HG03025 (cell line): ENCODE data around the gene SBK2.
"Not testable (repeated sequence)": the region's sequence is repeated elsewhere in the genome, so short reads cannot be mapped to it uniquely, and the experiment has no call there.

Experiments
- ATAC-seq: cut with Tn5 transposase; IDR thresholded peaks from one replicate; pipeline ENCODE4 v1.9.1; 2021; ENCODE audit warnings: mild to moderate bottlenecking, moderate library complexity; ENCODE audit not compliant: unreplicated experiment, low FRiP score

The SBK2 gene, protein sequence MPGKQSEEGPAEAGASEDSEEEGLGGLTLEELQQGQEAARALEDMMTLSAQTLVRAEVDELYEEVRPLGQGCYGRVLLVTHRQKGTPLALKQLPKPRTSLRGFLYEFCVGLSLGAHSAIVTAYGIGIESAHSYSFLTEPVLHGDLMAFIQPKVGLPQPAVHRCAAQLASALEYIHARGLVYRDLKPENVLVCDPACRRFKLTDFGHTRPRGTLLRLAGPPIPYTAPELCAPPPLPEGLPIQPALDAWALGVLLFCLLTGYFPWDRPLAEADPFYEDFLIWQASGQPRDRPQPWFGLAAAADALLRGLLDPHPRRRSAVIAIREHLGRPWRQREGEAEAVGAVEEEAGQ

DNA sequence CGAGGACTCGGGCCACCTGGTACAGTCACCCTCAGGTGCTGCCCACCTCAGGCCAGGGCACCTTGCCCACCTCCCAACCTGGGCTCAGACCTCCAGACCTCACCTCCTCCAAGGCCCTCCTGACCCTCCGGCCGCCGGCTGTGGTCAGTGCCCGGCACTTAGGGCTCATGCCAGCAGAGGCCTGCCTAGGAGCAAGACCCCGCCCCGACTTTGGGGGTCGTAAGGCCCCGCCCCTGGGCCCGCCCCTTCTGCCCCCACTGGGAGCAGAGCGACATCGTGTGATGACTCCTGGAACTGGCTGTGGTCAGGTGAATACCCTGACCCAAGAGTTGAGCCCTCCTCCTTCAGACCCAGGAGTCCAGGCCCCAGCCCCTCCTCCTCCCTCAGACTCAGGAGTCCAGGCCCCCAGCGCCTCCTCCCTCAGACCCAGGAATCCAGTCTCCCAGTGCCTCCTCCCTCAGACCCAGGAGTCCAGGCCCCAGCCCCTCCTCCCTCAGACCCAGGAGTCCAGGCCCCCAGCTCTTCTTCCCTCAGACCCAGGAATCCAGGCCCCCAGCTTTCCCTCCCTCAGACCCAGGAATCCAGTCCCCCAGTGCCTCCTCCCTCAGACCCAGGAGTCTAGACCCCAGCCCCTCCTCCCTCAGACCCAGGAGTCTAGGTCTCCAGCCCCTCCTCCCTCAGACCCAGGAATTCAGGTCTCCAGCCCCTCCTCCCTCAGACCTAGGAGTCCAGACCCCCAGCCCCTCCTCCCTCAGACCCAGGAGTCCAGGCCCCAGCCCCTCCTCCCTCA, at the start of gene SBK2:
SBK2 (minus strand) TSS at position 183 of the 790 bp plus-strand sequence. CDS start 839 bp downstream, outside the sequence.
- no peak for ATAC-seq

DNA sequence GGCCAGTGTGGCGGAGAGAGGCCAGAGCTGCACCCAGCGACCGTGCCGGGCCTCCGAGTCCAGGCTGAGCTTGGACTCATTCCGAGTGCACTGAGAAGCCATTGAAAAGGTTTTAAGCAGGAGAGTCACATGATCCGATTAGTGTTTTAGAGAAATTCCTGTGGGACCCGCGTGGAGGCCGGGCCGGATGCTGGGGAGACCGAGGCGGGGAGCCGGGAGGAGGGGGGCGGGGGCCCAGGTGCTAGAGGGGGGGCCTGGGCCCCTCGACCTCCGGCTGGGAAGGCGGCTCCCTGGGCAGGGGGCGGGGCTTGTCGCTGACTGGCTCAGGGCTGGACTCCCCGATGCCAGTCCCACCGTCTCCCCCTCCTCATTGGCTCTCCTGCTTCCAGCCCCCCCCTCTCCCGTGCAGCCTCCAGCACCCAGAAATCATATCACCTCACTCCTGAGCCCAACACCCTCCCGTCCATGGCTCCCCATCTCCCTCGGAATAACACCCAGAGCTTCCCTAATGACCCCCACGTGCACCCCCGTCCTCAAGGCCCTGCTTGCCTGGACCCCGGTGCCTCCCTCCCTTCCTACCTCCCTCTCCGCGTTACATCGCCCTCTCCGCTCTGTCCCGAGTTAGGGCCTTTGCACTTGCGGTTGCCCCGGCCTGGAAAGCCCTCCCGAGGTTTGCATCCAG, 48.9 kb upstream of the SBK2 start:
- ATAC-seq, result no peak

DNA sequence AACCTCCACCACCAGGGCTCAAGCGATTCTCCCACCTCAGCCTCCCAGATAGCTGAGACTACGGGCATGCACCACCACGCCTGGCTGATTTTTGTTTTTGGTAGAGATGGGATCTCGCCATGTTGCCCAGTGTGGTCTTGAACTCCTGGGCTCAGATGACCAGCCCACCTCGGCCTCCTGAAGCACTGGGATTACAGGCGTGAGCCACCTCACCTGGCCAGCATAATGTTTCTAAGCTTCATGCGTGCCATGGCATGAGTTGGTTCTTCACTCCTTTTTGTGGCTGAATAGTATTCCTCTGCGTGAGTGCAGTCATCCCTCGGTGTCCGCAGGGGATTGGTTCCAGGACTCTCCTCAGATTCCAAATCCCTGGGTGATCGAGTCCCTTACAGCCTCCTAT, 47.9 kb upstream of the SBK2 start:
- ATAC-seq, result no peak

DNA sequence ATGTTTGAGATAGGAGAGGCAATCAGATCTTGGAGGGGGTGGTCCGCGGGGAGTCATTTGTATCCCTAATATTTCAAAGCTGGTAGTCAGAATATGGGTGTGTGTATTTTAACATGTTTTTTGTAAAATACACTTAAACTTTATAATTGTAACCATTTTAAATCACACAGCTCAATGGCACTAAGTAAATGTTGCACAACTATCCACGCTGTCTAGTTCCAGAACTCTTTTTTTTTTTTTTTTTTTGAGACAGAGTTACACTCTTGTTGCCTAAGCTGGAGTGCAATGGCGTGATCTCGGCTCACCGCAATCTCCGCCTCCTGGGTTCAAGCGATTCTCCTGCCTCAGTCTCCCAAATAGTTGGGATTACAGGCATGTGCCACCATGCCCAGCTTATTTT, 47.0 kb upstream of the SBK2 start:
- not testable (repeated sequence) for ATAC-seq

DNA sequence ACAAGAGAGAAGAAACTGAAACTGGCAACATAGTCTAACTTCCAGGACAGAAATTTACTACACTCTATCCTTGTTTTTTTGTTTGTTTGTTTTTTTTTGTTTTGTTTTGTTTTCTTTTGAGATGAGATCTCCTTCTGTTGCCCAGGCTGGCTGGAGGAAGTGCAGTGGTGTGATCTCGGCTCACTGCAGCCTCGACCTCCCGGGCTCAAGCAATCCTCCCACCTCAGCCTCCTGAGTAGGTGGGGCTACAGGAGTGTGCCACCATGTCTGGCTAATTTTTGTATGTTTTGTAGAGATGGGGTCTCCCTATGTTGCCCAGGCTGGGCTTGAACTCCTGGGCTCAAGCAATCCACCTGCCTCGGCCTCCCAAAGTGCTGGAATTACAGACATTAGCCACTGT, 45.4 kb upstream of the SBK2 start:
- ATAC-seq, result not testable (repeated sequence)

DNA sequence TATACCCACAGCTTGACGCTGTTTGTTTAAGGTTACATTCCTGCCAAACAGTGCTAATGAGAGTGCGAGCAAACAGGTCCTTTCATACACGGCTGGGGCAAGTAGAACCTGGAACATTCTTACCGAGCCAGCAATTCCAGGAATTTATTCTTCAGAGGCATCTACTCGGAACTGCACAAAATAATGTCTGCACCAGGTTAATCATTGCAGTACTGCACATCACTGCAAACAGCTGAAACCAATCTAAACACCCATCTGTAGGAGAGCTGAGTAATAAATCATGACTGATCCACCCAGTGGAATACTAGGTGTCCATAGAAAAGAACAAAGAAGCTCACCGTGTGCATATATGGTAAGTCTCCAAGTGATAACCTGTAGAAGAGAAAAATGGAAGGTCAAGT, 44.9 kb upstream of the SBK2 start:
- ATAC-seq, result no peak

DNA sequence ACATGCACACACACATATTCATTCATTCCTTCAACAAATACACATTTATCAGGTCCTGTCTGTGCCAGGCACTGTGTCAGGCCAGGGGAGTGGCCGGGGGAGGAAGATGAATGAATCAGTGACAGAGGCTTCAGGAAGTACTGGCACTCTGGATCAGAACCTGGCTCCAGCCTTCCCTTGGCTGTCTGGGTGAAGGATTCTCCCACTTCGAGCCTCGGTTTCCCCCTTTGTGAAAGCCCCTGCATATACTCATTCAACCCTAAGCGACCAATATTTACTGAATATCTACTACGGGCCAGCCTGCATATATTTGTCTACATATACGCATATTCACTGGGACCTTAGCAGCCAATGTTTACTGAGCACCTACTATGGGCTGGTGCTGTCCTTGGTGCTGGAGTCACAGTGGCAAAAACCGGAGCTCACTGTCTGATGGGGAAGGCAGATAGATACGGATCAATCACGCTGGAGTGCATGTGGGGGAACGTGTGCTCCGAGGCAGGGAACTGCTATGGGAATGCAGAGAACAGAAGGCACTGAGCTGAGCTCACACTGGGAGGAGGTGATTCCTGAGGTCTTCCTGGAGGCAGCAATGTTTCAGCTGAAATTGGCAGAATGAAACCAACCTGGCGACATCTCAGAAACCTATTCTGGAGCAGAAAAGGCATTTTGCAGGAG, 44.4 kb upstream of the SBK2 start:
- no peak for ATAC-seq

DNA sequence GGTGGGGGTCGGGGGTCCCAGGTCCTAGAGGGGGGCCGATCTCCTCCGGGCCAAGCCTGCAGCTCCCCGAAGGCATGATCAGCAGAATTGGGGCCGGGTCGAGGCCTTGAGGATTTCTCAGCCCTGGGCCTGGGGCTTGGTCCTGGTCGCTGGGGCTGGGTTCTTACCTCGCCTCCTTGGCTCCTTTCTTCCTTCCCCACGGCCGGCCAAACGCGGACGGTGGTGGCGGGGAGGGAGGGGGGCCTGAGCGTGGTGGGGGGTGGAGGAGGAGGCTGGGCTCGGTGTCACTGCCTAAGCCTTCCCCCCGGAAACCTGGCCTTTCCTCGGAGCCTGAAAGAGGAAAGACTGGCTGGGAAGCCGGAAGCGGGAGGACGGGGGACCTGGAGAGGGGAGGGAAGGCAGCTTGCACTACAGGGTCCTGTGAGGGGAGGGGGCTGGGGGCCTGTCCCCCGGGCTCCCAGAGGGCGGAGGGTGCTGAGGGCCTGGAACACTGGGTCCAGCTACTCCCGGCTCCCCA, 43.8 kb upstream of the SBK2 start, which contains the start of gene ZNF579:
ZNF579 (minus strand) TSS at position 221 of the 517 bp plus-strand sequence. CDS start 1,209 bp downstream, outside the sequence.
- no peak for ATAC-seq

DNA sequence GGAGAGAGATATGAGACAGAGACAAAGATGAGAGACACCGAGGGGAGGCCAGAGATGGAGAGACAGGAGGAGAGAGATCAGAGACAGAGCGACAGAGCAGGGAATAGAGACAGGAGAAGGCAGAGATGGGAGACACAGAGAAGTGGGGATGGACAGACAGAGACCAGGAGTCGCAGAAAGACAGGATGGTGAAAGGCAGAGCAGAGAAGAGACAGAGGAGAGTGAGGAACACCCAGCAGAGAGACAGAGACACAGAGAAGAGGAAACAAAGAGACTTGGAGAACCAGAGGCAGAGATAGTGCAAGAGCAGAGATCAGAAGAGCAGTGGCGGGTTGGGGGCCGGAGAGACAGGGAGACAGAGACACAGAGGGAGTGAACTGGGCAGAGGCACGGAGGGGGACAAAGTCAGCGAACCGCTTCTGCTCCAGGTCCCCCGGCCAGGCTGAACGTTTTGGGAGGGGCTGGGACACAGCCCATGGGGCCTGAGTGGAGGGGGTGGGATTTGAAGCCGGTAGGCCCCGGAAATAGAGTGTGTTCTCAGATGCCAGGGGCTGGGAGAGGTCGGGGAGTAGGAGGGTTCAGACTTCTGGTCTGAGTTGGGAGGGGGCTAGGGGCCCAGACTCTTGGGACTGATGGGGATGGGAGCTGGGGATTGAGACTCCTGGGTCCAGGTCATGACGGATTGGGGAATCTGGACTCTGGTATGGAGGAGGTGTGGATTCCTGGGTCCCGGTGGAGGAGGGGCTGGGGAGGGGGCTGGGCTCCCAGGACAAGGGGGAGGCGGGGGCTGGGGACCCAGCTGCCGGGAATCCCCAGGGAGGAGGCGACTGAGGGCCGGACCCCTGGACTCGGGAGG, 43.1 kb upstream of the SBK2 start:
- no peak for ATAC-seq

DNA sequence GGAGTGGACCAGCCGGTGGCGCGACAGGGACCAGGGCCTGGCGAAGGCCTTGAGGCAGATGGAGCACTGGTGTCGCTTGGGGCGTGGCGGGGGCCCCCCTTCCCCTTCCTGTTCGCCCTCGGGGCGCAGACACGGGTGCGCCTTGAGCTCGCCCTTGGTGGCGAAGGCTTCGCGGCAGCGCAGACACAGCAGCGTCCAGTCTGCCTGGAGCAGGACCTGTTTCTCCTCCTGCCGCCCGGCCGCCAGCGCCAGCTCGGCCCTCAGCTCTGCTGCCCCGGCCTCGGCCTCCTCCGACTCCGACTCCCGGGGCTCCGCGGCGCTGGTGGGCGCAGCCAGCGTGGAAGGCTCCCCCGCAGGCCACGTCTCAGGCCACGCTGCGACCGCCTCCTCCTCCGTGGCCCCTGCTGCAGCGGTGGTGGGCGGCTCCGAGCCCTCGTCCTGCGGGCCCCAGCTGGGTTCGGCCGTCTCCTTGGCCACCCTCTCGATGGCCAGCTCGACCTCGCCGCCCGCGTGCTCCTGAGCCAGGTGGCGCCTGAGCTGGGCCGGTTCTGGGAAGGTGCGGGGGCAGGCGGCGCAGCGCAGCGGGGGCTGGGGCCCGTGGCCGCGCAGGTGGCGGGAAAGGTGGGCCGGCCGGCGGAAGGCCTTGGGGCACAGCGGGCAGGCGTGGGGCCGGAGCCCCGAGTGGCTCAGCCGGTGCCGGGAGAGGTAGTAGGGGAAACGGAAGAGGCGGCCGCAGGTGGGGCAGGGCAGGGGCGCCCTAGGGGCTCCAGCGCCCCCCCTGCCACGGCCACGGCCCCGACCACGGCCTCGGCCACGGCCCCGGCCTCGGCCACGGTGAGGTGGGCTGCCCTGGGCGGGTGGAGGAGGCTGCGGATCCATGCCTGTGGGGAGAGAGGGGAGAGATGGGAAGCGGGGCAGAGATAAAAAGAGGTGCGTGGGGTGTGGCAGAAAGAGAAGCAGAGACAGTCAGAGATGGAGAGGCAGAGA, 42.1 kb upstream of the SBK2 start:
- no peak for ATAC-seq

DNA sequence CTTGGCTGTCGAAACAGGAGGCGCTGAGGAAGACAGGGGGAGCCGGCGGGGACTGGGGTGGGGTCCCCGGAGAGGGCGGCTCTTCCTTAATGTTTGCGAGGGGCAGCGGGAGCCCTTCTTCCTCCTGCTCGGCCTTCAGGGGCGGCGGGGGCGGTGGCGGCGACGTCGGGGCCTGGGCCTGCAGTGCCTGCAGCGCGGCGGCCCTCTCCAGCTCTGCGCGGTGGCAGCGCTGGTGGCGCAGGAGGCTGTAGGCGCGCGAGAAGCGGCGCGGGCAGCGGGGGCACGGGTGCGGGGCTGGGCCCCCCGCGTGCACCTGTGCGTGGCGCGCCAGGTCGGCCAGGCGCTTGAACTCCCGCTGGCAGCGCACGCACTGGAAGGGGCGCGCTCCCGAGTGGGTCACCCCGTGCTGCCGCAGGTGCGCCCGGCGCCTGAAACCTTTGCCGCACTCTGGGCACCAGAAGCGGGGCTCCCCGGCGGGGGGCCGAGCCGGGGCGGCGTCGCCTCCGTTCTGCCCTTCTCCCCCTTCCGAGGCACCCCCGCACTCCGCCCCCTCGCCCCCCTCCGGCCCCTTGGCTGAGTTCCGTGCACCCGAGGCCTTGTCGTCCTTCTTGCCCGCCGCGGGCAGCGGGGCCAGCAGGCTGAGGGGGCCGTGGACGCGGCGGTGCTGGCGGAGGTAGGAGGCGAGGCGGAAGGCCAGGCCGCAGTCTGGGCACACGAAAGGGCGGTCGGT, 41.3 kb upstream of the SBK2 start:
- ATAC-seq, result no peak

DNA sequence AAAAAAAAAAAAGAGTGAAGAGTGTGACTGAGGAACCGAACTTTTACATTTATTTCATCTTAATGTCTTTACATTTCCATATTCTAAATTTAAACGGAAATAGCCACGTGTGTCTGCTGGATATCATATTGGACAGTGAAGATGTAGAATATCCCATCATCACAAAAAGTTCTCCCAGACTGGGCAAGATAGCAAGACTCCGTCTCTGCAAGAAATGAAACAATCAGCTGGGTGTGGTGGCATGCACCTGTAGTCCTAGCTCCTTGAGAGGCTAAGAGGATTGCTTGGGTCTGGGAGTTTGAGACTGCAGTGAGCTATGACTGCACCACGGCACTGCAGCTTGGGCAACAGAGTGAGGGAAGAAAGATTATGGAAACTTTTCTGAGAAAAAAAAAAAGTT, 39.8 kb upstream of the SBK2 start:
- no peak for ATAC-seq

DNA sequence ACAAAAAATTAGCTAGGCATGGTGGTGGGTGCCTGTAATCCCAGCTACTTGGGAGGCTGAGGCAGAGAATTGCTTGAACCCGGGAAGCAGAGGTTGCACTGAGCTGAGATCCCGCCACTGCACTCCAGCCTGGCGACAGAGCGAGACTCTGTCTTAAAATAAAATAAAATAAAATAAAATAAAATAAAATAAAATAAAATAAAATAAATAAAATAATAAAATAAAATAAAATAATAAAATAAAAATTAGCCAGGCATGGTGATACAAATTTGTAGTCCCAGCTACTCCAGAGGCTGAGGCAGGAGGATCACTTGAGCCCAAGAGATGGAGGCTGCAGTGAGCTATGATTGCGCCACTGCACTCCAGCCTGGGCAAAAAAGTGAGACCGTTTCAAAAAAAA, 37.0 kb upstream of the SBK2 start:
- not testable (repeated sequence) for ATAC-seq

DNA sequence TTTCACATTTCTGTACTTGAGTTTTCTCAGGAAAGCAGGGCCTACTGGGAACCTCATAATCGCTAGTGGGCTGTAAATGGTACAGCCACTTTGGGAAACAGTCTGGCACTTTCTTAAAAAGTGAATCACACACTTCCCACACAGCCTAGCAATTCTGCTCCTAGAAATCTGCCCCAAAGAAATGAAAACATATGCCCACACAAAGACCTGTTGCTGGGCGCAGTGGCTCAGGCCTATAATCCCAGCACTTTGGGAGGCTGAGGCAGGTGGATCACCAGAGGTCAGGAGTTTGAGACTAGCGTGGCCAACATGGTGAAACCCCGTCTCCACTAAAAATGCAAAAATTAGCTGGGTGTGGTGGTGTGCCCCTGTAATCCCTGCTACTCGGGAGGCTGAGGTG, 32.5 kb upstream of the SBK2 start:
- not testable (repeated sequence) for ATAC-seq

DNA sequence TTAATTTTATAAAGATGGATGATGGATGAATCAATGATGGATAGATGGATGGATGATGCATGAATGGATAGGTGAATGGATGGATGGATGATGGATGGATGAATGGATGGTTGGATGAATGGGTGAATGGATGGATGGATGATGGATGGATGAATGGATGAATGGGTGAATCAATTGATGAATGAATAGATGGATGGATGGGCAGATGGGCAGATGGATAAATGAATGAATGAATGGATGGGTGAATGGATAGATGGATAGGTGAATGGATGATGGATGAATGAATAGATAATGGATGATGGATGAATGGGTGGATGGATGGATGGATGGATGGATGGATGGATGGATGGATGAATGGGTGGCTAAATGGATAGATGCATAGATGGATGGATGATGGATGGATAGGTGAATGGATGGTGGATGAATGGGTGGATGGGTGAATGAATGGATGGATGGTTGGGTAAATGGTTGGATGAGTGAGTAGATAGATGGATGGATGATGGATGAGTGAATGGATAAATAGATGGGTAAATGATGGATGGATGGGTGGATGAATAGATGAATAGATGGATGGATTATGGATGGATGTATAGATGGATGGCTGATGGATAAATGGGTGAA, 30.9 kb upstream of the SBK2 start:
- no peak for ATAC-seq

DNA sequence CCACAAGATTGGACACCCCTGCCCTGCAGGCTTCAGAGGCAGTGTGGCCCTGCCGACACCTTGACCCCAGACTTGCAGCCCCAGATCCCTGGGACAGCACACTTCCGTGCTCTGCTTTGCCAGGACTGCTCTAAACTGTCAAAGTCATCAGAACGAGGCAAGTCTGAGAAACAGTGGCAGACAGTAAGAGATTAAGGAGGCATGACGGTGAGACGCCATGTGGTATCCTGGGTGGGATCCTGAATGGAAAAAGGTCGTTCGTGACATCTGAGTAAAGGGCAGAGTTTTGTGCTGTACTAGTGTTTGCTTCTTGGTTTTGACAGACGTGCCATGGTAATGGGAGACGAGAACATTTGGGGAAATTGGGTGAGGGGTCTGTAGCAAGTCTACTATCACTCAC, 29.9 kb upstream of the SBK2 start:
- ATAC-seq, result no peak

DNA sequence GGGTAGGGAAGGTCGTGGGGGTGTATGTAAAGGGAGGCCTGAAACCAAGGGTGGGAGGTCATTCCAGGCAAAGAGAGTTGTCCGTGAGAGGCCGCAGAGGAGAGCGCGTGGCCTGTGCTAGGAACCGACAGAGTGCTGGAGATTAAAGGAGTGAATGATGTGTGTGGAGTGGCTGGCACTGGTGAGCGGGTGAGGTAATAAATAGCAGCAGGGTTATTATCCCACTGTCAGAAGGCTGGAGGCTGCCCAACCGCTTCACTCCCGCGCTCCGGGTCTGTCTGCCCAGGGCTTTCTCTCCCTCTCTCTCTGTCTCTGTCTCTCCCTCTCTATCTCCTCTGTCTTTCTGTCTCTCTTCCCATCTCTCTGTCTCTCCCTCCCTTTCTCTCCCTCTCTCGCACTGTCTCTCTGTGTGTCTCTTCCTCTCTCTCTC, 26.3 kb upstream of the SBK2 start:
- no peak for ATAC-seq
